ENCODE measurements around the gene CD200. TPM values are rescaled to one million over a fixed set of nuclear protein-coding genes. Genes with fewer than 3 reads are reported as not detected.
"Not testable (repeated sequence)": the region's sequence is repeated elsewhere in the genome, so short reads cannot be mapped to it uniquely, and the experiment has no call there.

Gene CD200
- total and polyA plus RNA-seq, 2 donors: 23.0 to 36.2 TPM

DNA sequence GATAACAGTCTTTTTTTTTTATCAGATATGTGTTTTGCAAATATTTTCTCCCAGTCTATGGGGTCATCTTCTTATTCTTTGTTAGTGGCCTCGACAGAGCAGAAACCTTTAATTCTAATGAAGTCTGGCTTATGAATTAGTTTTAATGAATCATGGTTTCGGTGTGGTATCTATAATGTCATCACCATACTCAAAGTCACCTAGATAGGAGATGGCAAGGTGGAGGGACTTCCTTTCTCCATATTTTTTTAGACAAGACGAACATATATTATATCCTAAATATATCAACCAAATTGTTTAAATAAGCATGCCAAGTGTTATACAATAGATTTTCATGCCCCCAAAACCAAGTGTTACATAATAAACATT, 60.4 kb downstream of the CD200 start:
- DNase-seq (ENCODE audit: extremely low spot score): no peak
- WGBS: 63% methylated on average over 3 of the region's 3 CpGs
- Histone ChIP-seq H3K4me1 (ENCODE audit: insufficient read depth) (no peaks in the 10 kb centered on the region), H3K4me3 (ENCODE audit: low read depth, low read length) (no peak overlapping the region), H3K36me3 (ENCODE audit: insufficient read depth) (no peaks in the 10 kb centered on the region), H3K27ac (ENCODE audit: low read depth) (no peak overlapping the region)

DNA sequence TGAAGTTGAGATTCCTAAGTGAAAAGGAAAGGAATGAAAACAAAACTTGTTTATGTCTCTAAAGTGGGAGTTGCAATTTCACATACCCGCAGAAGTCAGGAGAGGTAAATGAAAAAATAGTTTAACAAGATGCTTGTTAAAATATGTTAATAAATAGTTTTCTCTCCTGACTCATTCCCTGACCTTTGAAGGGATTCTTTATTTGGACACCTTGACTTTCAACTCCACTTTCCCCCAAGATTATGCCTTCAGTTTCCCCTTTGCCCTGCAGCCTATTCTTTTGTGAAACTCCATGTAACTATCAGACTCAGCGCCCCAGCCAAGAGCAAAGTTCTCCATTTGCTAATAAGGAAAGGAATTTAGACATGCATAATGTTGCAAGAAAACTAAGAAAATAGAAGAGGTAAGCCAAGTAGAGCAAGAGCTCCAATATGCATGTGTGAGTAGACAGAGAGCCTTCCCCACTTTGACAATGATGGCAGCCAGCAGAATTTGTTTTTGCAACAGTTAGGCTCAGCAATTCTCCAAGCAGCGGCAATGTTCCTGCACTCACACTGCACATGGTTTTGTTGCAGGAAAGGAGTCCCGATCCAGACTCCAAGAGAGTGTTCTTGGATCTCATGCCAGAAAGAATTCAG, 61.2 kb downstream of the CD200 start:
- Histone ChIP-seq H3K27ac (ENCODE audit: low read depth) (peak overlapping the region; percentile 10), H3K4me3 (ENCODE audit: low read depth, low read length) (no peak overlapping the region)
- DNase-seq (ENCODE audit: extremely low spot score): no peak

DNA sequence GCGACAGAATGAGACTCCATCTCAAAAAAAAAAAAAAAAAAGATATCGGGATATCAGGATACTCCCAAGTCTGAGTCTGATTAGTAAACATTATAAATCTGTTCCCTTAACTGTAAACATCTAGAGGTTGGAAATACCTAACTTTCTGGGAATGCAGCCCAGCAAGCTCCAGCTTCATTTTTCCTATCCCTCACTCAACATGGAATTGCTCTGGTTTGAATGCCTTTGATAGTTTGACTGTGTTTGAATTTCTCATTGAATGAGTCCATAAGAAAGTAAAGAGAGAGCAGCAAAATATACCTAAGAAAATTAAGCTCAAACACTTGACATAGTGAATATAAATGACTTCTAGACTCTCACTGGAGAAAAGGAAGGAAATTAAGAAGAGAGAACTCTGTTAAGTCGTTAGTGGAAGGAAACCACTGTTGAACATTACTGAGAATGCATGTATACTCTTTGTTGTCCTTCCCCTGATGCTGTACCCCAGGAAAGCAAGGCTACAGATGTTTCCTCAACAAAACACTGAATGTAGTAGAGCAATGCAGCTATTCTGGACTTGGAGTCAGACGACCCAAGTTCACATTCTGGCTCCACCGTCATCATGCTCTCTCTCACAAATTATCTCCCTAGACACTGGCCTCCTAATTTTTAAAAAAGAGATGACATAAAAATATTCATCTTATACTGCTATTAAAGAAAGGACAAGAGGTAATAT, 62.4 kb downstream of the CD200 start:
- DNase-seq (ENCODE audit: extremely low spot score): no peak
- H3K4me1 ChIP-seq (ENCODE audit: insufficient read depth): no peaks in the 10 kb centered on the region
- H3K4me3 ChIP-seq (ENCODE audit: low read depth, low read length): no peak overlapping the region
- H3K27ac ChIP-seq (ENCODE audit: low read depth): no peak overlapping the region
- no peaks in the 10 kb centered on the region for H3K36me3 ChIP-seq (ENCODE audit: insufficient read depth)
- WGBS: 21% methylated on average over 5 of the region's 5 CpGs

More for the DNA sequence above, 61.2 kb downstream of the CD200 start:
- Histone ChIP-seq H3K4me1 (ENCODE audit: insufficient read depth) (no peaks in the 10 kb centered on the region), H3K36me3 (ENCODE audit: insufficient read depth) (no peaks in the 10 kb centered on the region)
- WGBS: 30% methylated on average over 4 of the region's 4 CpGs

DNA sequence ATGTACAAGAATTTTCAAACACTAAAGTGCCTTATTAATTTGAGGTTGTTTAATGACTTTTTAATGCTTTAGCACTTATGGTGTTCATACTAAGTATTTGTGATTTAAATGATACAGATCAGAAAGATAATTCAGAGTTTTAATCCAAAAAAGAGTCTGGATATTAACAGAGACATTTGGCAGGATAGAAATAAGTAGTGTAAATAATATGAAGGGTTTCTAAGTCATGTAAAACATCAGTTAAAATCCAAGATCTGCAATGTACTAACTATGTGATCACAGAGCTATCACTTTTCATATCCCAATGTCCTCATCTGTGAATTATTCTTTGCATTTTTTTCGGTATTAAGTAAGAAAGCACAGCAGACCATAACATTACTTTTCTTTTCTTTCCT, 62.9 kb downstream of the CD200 start:
- DNase-seq (ENCODE audit: extremely low spot score): no peak
- H3K4me1 ChIP-seq (ENCODE audit: insufficient read depth): no peaks in the 10 kb centered on the region
- no peak overlapping the region for H3K4me3 ChIP-seq (ENCODE audit: low read depth, low read length)
- H3K27ac ChIP-seq (ENCODE audit: low read depth): no peak overlapping the region
- no peaks in the 10 kb centered on the region for H3K36me3 ChIP-seq (ENCODE audit: insufficient read depth)
- WGBS: 0% methylated on average over 1 of the region's 1 CpG

DNA sequence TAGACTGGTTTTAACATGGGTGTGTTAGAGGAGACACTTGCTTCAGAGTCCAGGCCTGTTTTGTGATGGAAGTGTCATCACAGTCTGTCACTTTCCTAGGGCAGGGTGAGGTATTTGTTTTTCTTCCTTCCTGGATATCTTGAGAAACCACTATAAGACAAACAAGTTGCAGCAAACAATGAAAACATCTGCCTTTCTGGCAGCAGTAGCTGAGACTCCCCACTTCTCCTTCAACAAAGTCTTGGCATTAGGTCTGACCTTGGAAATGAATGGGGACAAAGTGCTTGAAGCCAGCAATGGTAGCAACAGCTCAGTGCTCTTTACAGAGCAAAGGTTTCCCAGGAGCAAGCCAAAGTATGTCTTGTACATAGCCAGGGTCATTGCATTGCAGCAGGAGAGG, 64.6 kb downstream of the CD200 start:
- DNase-seq (ENCODE audit: extremely low spot score): no peak
- Histone ChIP-seq H3K4me3 (ENCODE audit: low read depth, low read length) (no peak overlapping the region), H3K27ac (ENCODE audit: low read depth) (no peak overlapping the region), H3K4me1 (ENCODE audit: insufficient read depth) (no peaks in the 10 kb centered on the region), H3K36me3 (ENCODE audit: insufficient read depth) (no peaks in the 10 kb centered on the region)

DNA sequence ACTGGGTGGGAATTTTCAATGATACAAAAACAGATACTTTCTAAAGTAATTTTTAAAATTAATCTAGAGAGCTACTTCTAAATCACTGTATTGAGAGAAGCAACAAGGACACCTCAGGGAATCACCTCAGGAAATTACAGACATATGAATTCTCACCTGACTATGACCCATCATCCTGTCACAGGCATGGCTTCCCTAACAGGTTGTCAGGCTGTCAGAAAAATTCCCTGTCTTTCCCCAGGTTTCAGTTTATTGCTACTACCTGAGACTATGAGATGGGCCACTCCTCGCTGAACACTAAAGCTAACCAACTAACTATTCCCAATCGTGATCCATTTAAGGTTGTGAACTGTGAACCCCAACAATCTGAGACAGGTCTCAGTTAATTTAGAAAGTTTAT, 66.1 kb downstream of the CD200 start:
- Histone ChIP-seq H3K4me3 (ENCODE audit: low read depth, low read length) (no peak overlapping the region), H3K36me3 (ENCODE audit: insufficient read depth) (no peaks in the 10 kb centered on the region), H3K27ac (ENCODE audit: low read depth) (no peak overlapping the region), H3K4me1 (ENCODE audit: insufficient read depth) (no peaks in the 10 kb centered on the region)
- DNase-seq (ENCODE audit: extremely low spot score): no peak
- 95% methylated on average over 2 of the region's 2 CpGs for WGBS

DNA sequence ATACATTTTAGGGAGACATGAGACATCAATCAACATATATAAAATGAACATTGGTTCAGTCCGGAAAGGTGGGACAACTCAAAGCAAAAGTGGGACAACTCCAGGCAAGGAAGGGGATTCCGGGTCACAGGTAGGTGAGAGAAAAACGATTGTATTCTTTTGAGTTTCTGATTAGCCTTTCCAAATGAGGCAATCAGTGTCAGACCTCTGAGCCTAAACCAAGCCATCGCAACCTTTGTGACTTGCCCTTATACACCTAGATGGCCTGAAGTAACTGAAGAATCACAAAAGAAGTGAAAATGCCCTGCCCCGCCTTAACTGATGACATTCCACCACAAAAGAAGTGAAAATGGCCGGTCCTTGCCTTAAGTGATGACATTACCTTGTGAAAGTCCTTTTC, 66.6 kb downstream of the CD200 start:
- not testable (repeated sequence) for H3K27ac ChIP-seq (ENCODE audit: low read depth); H3K4me1 ChIP-seq (ENCODE audit: insufficient read depth); H3K36me3 ChIP-seq (ENCODE audit: insufficient read depth); DNase-seq (ENCODE audit: extremely low spot score); H3K4me3 ChIP-seq (ENCODE audit: low read depth, low read length)
- 94% methylated on average over 5 of the region's 6 CpGs for WGBS

DNA sequence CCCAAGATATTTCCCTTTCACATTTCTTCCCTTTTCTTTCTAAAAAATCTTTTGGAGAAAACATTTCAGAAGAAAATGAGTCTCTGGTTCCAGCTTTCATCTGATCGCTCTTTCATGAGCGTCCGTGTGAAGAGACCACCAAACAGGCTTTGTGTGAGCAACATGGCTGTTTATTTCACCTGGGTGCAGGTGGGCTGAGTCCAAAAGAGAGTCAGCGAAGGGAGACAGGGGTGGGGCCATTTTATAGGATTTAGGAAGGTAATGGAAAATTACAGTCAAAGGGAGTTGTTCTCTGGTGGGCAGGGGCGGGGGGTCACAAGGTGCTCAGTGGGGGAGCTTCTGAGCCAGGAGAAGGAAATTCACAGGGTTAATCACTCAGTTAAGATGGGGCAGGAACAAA, 67.4 kb downstream of the CD200 start:
- not testable (repeated sequence) for DNase-seq (ENCODE audit: extremely low spot score); H3K4me3 ChIP-seq (ENCODE audit: low read depth, low read length); H3K27ac ChIP-seq (ENCODE audit: low read depth); H3K36me3 ChIP-seq (ENCODE audit: insufficient read depth); H3K4me1 ChIP-seq (ENCODE audit: insufficient read depth)
- 95% methylated on average over 5 of the region's 5 CpGs for WGBS

DNA sequence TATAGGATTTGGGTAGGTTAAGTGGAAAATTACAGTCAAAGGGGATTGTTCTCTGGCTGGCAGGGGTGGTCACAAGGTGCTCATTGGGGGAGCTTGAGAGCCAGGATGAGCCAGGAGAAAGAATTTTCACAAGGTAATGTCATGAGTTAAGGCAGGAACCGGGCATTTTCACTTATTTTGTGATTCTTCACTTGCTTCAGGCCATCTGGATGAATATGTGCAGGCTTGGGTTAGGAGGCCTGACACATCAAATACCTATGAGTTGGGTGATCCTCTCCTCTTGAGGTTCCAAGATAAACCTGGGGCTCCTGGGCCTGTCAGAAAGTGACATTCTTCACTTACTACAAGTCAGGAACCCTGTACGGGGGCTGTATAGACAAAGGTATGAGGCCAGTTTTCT, 68.7 kb downstream of the CD200 start:
- Histone ChIP-seq H3K36me3 (ENCODE audit: insufficient read depth) (no peaks in the 10 kb centered on the region), H3K27ac (ENCODE audit: low read depth) (no peak overlapping the region), H3K4me1 (ENCODE audit: insufficient read depth) (peaks cover 1% of the 10 kb centered on the region), H3K4me3 (ENCODE audit: low read depth, low read length) (no peak overlapping the region)
- DNase-seq (ENCODE audit: extremely low spot score): no peak
- WGBS: 70% methylated on average over 2 of the region's 2 CpGs

DNA sequence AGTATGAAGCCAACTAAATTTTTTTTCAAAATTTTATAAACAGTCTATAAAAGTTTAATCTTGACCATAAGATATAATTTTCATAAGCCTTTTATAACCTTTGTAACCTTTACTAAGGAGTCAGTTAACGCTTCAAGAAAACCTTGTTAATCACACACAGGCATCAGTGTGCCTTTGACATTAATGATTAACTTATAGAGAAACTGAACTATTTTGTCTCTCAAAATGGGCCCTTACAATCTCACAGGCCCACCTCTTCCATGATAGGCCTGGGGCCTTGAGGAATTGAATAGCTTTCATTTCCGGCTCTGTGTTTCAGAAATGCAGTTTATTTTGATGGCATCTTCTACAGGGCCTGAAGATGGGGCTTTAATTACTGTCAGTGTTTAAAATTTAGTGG, 70.1 kb downstream of the CD200 start:
- Histone ChIP-seq H3K4me3 (ENCODE audit: low read depth, low read length) (no peak overlapping the region), H3K36me3 (ENCODE audit: insufficient read depth) (no peaks in the 10 kb centered on the region), H3K27ac (ENCODE audit: low read depth) (no peak overlapping the region), H3K4me1 (ENCODE audit: insufficient read depth) (peaks cover 1% of the 10 kb centered on the region)
- WGBS: 92% methylated on average over 2 of the region's 2 CpGs
- DNase-seq (ENCODE audit: extremely low spot score): no peak

DNA sequence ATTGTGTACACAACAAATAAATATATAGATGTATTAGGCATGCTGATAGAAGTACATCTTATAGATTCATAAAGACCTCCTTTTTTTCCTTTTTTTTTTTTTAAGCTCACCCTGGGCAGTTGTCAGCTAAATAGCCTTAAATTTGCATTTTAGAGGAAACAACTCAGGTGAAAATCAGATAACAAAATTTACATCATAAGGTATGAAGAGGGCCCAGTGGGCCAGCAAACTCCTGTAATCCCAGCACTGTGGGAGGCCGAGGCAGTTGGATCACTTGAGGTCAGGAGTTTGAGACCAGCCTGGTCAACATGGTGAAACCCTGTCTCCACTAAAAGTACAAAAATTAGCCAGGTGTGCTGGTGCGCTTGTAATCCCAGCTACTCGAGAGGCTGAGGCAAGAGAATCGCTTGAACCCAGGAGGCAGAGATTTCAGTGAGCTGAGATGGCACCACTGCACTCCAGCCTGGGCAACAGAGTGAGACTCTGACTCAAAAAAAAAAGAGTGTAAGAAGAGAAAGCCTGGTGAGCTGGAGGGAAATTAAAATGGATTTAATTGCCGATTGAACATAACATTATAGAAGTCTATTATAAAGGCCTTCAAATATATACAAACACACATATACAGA, 72.1 kb downstream of the CD200 start:
- WGBS: 90% methylated on average over 5 of the region's 5 CpGs
- H3K36me3 ChIP-seq (ENCODE audit: insufficient read depth): not testable (repeated sequence)

DNA sequence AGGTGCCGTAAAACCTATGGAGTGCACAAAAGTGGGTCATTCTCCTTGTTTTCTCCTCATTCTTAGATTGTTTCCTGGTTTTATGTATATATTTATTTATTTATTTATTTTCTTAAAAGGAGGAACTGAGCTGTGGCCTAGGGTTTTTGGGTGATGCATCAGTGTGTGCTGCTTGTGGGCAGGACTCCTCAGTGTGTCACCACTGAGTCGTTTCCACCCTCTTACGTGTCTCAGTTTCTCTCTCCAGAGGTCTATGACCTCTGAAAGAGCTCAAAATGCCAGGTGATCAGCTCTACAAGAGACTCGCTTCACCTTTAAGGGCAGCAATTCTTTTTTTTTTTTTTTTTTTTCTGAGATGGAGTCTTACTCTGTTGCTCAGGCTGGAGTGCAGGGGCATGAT, 72.9 kb downstream of the CD200 start:
- H3K27ac ChIP-seq (ENCODE audit: low read depth): no peak overlapping the region
- H3K4me3 ChIP-seq (ENCODE audit: low read depth, low read length): no peak overlapping the region
- H3K36me3 ChIP-seq (ENCODE audit: insufficient read depth): no peaks in the 10 kb centered on the region
- H3K4me1 ChIP-seq (ENCODE audit: insufficient read depth): peaks cover 1% of the 10 kb centered on the region
- no peak for DNase-seq (ENCODE audit: extremely low spot score)
- 89% methylated on average over 4 of the region's 4 CpGs for WGBS

More for the DNA sequence above, 72.1 kb downstream of the CD200 start:
- H3K4me1 ChIP-seq (ENCODE audit: insufficient read depth); H3K27ac ChIP-seq (ENCODE audit: low read depth); DNase-seq (ENCODE audit: extremely low spot score); H3K4me3 ChIP-seq (ENCODE audit: low read depth, low read length): not testable (repeated sequence)

DNA sequence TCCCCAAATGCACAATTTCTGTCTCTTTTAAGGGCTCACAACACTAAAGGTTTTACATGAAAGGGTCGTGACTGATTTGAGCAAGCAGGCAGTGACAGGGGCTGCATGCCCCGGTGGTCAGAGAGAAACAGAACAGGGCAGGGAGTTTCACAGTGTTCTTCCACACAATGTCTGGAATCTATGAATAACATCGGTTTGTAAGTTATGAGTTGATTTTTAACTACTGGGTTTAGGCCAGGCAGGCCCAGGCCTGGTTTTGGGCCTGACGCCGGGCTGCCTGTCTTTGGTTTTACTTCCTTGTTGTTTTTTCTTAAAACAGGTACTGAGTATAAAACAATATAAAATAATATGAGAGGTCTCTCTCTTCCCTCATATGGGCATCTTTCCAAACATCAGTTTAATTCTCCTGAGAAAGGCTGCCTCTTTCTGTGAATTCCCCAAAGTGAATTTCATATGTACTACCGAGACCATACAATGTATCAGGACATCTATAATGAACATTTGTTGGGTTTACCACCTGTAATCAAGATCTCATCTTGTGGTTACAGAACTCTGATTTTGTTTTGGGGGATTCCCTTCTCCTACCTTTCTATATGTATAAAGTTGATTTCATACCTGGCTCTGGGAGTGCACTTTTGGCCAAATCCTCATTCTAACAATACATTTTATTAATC, 74.4 kb downstream of the CD200 start:
- no peak for DNase-seq (ENCODE audit: extremely low spot score)
- Histone ChIP-seq H3K36me3 (ENCODE audit: insufficient read depth) (no peaks in the 10 kb centered on the region), H3K4me3 (ENCODE audit: low read depth, low read length) (no peak overlapping the region), H3K4me1 (ENCODE audit: insufficient read depth) (peaks cover 1% of the 10 kb centered on the region), H3K27ac (ENCODE audit: low read depth) (peak overlapping the region; percentile 45)
- 43% methylated on average over 6 of the region's 6 CpGs for WGBS

Measured in urinary bladder (tissue), 4 donors.